ENCODE measurements around the gene MAMDC2. TPM values are rescaled to one million over a fixed set of nuclear protein-coding genes. Genes with fewer than 3 reads are reported as not detected.

The MAMDC2 gene, protein sequence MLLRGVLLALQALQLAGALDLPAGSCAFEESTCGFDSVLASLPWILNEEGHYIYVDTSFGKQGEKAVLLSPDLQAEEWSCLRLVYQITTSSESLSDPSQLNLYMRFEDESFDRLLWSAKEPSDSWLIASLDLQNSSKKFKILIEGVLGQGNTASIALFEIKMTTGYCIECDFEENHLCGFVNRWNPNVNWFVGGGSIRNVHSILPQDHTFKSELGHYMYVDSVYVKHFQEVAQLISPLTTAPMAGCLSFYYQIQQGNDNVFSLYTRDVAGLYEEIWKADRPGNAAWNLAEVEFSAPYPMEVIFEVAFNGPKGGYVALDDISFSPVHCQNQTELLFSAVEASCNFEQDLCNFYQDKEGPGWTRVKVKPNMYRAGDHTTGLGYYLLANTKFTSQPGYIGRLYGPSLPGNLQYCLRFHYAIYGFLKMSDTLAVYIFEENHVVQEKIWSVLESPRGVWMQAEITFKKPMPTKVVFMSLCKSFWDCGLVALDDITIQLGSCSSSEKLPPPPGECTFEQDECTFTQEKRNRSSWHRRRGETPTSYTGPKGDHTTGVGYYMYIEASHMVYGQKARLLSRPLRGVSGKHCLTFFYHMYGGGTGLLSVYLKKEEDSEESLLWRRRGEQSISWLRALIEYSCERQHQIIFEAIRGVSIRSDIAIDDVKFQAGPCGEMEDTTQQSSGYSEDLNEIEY
- 7.2 and 9.0 TPM in 2 replicates for total RNA-seq (2014; rRNA removed; shearing (Covaris generic))

DNA sequence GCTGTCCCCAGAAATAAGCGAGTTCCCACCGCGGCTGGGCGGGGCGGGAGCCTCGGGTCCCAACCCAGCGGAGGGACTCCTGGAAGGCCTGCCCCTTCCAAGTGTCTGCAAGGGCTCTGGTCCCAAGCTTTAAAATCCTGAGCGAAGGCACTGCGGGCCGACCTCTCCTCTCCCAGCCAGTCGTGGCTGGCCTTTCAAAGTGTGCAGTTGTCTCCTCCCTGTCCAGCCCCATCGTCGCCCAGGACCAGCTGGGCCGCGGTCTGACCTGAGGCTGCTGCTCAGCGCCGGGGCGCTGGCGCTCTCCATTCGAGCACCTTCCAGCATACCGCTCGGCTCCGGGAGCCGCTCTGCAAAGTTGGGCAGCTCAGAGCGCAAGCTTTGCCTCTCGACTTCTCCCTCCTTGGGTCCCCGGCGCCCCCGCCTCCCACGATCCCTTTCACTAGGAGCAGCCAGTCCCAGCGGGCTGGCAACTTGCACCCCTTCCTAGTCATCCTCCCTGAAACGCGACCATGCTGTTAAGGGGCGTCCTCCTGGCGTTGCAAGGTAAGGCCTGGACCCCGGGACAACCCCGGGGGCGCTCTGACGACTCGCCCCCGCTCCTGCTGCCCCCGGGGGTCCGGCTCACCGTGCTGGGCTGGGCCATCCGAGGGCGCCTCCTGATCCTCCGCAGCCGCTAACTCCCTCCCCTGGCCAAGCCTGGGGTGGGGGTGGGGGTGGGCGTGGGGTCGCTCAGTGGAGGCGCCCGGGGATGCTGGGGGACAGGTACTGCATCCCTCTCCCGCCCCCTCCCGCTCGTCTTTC, at the start of gene MAMDC2:
MAMDC2 (plus strand) TSS at position 160 of the 801 bp plus-strand sequence; CDS start at position 510, 350 bp downstream.
- peak within 1 kb of the TSS; percentile 58 for H3K27ac ChIP-seq

DNA sequence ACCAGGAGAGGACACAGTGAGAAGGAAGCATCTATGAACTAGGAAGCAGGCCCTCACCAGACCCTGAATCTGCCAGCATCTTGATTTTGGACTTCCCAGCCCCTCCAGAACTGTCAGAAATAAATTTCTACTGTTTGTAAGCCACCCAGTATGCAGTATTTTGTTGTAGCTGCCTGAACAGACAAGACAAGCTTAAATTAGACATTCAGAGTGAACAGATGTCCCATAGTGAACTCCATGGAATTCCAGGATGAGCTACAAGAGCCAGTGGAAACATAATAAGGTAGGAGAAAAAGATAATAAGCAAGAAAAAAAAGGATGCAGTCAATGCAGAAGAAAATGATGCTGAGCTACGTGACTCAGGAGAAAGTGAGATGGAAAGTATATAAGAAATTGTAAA, 47.8 kb upstream of the MAMDC2 start:
- H3K27me3 ChIP-seq, result no peaks in the 10 kb centered on the region
- no peaks in the 10 kb centered on the region for H3K4me1 ChIP-seq
- H3K9me3 ChIP-seq (replicated peaks), result no peaks in the 10 kb centered on the region
- no peaks in the 10 kb centered on the region for H3K36me3 ChIP-seq
- DNase-seq, result no peak
- H3K27ac ChIP-seq, result no peak overlapping the region
- H3K4me3 ChIP-seq, result no peak overlapping the region

More for the DNA sequence above, at the start of gene MAMDC2:
- Histone ChIP-seq H3K4me3 (peak within 1 kb of the TSS; percentile 60), H3K36me3 (no peaks in the 10 kb centered on the region), H3K27me3 (no peaks in the 10 kb centered on the region), H3K4me1 (peaks cover 10% of the 10 kb centered on the region), H3K9me3 (replicated peaks) (no peaks in the 10 kb centered on the region)
- DNase-seq, result peak; percentile 57 to 64

- H3K27ac ChIP-seq, result no peak overlapping the region
- no peaks in the 10 kb centered on the region for H3K36me3 ChIP-seq
- H3K9me3 ChIP-seq (replicated peaks), result no peaks in the 10 kb centered on the region
- DNase-seq, result no peak
- H3K27me3 ChIP-seq, result no peaks in the 10 kb centered on the region
- H3K4me1 ChIP-seq, result no peaks in the 10 kb centered on the region
- no peak overlapping the region for H3K4me3 ChIP-seq
Observed at GRCh38 chr9:69996967-69997366, 46.7 kb upstream of the MAMDC2 start.

DNA sequence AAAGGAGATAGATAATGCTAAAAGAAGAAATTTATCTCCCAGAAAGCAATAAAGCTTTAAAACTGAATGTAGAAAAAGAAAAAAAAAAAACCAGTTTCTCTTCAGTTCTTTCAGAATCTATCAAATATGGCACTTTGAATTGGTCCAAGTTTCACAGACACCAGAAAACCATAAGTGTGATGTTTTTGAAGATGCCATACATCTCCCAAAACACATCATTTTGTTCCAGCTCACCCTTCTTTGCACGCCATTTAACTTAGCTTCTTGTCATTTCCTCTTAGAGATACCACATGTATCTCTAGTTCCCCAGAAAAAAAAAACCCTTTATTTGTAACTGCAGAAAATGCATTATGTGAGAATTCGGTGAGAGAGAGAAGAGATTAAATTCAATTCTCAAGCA, 46.1 kb upstream of the MAMDC2 start:
- no peaks in the 10 kb centered on the region for H3K27me3 ChIP-seq
- no peaks in the 10 kb centered on the region for H3K9me3 ChIP-seq (replicated peaks)
- no peaks in the 10 kb centered on the region for H3K36me3 ChIP-seq
- no peak overlapping the region for H3K4me3 ChIP-seq
- no peak for DNase-seq
- H3K4me1 ChIP-seq, result no peaks in the 10 kb centered on the region
- no peak overlapping the region for H3K27ac ChIP-seq

- H3K9me3 ChIP-seq (replicated peaks), result no peaks in the 10 kb centered on the region
- no peak overlapping the region for H3K4me3 ChIP-seq
- no peaks in the 10 kb centered on the region for H3K36me3 ChIP-seq
- DNase-seq, result no peak
- no peak overlapping the region for H3K27ac ChIP-seq
- H3K27me3 ChIP-seq, result no peaks in the 10 kb centered on the region
- H3K4me1 ChIP-seq, result no peaks in the 10 kb centered on the region
Observed at GRCh38 chr9:69999315-69999714, 44.3 kb upstream of the MAMDC2 start.

DNA sequence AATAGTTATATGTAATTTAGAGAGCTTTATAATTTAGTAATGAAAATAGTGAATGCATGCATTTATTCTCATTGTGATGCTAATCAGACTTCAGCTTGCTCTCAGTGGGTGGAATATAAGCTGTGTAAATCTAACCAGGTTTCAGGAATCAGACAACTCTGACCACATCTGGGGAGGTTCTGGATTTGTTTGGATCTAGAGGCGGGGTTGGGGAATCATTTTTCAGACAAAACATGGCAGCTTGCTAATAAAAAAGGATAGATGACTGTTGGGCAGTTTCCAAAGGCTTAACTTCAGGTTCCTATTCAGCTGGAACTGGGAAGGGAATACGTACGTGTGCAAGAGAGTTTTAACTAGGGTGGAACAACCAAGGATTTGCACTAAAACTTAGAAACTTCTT, 43.2 kb upstream of the MAMDC2 start:
- no peaks in the 10 kb centered on the region for H3K9me3 ChIP-seq (replicated peaks)
- H3K4me1 ChIP-seq, result no peaks in the 10 kb centered on the region
- no peak for DNase-seq
- H3K27ac ChIP-seq, result no peak overlapping the region
- no peaks in the 10 kb centered on the region for H3K36me3 ChIP-seq
- no peak overlapping the region for H3K4me3 ChIP-seq
- H3K27me3 ChIP-seq, result no peaks in the 10 kb centered on the region

- Histone ChIP-seq H3K27me3 (no peaks in the 10 kb centered on the region), H3K36me3 (no peaks in the 10 kb centered on the region), H3K9me3 (replicated peaks) (0 out of 2 replicates have a peak, but pooled peaks cover 3% of the 10 kb centered on the region), H3K27ac (no peak overlapping the region), H3K4me1 (no peaks in the 10 kb centered on the region), H3K4me3 (no peak overlapping the region)
- DNase-seq, result no peak
Observed at GRCh38 chr9:70003901-70004714, 39.5 kb upstream of the MAMDC2 start.

DNA sequence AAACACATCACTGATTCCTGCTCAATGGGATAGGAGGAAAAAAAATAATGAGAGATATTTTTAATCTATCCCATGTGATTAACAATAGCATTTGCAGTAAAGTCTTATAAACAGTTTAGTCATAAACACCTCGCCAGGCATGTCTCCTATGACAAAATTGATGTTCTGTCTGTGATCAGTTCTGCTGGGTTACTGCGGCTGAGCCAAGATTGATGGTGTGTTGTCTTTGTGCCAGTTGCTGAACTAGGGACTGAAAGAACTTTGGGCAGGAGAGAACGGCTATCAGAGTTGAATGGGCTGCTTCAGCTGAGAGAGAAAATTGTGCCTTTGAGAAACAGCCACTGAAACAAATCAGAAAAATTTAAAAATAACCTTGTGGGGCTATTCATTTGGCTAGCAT, 37.3 kb upstream of the MAMDC2 start:
- 0 out of 2 replicates have a peak, but pooled peaks cover 3% of the 10 kb centered on the region for H3K9me3 ChIP-seq (replicated peaks)

GRCh38 chr9:70007831-70008230, 35.8 kb upstream of the MAMDC2 start:
- no peak overlapping the region for H3K4me3 ChIP-seq
- H3K9me3 ChIP-seq (replicated peaks), result 0 out of 2 replicates have a peak, but pooled peaks cover 3% of the 10 kb centered on the region
- H3K36me3 ChIP-seq, result no peaks in the 10 kb centered on the region
- H3K27ac ChIP-seq, result no peak overlapping the region
- H3K27me3 ChIP-seq, result no peaks in the 10 kb centered on the region
- DNase-seq, result no peak
- H3K4me1 ChIP-seq, result peaks cover 3% of the 10 kb centered on the region; the same call in 1 of the 2 replicates

More for the DNA sequence above, 37.3 kb upstream of the MAMDC2 start:
- no peak overlapping the region for H3K4me3 ChIP-seq
- no peaks in the 10 kb centered on the region for H3K36me3 ChIP-seq
- DNase-seq, result no peak
- no peak overlapping the region for H3K27ac ChIP-seq
- no peaks in the 10 kb centered on the region for H3K4me1 ChIP-seq
- no peaks in the 10 kb centered on the region for H3K27me3 ChIP-seq

- Histone ChIP-seq H3K27me3 (no peaks in the 10 kb centered on the region), H3K36me3 (no peaks in the 10 kb centered on the region), H3K9me3 (replicated peaks) (0 out of 2 replicates have a peak, but pooled peaks cover 3% of the 10 kb centered on the region), H3K4me3 (no peak overlapping the region), H3K27ac (no peak overlapping the region), H3K4me1 (peaks cover 3% of the 10 kb centered on the region; the same call in 1 of the 2 replicates)
- no peak for DNase-seq
Observed at GRCh38 chr9:70010015-70010414, 33.6 kb upstream of the MAMDC2 start.

DNA sequence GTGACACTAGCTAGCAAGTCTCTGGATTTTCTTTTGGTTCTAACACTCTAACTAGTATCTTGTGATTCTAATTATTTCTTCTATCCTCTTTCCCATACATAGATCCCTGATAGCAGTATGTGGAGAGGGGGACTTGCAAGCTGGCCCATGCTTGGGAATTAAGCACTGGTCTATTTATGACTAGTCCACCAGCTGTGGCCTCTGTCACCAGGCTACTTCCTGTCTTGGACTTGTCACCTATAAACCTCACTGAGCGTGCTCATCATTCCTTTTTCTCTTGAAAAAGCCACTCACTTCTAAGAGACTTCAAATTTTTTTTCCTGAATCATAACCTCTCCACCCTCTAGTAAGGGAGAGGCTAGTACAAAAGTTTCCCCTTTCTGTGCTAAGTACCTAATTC, 32.3 kb upstream of the MAMDC2 start:
- no peaks in the 10 kb centered on the region for H3K36me3 ChIP-seq
- no peaks in the 10 kb centered on the region for H3K27me3 ChIP-seq
- DNase-seq, result peak in 1 of 2 experiments; percentile 32
- H3K4me3 ChIP-seq, result no peak overlapping the region
- H3K9me3 ChIP-seq (replicated peaks), result 0 out of 2 replicates have a peak, but pooled peaks cover 3% of the 10 kb centered on the region
- H3K27ac ChIP-seq, result no peak overlapping the region
- peaks cover 3% of the 10 kb centered on the region; the same call in 1 of the 2 replicates for H3K4me1 ChIP-seq

DNA sequence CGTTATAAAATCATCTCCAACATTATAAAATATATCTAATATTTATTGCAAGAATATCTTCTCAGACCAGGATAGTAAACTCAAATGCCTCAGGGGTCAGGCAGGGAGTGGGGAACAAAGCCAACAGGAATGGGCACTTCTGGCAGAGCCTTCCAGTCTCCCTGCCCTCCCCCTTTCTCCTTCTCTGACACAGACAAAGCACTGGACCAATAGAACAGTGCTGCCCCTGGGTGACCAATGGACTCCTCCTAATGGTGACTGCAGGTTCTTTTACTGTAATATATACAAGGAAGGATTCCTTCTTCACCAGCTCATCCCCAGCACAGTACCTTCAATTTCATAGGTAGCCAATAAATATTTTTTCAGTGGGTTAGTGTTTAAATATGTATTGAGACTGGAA, 31.1 kb upstream of the MAMDC2 start:
- Histone ChIP-seq H3K4me3 (no peak overlapping the region), H3K9me3 (replicated peaks) (0 out of 2 replicates have a peak, but pooled peaks cover 1% of the 10 kb centered on the region), H3K27ac (no peak overlapping the region), H3K36me3 (no peaks in the 10 kb centered on the region), H3K4me1 (peaks cover 3% of the 10 kb centered on the region; the same call in 1 of the 2 replicates), H3K27me3 (no peaks in the 10 kb centered on the region)
- peak in 1 of 2 experiments; percentile 16 for DNase-seq

- peaks cover 3% of the 10 kb centered on the region; the same call in 1 of the 2 replicates for H3K4me1 ChIP-seq
- no peak overlapping the region for H3K27ac ChIP-seq
- no peaks in the 10 kb centered on the region for H3K27me3 ChIP-seq
- H3K4me3 ChIP-seq, result no peak overlapping the region
- H3K9me3 ChIP-seq (replicated peaks), result no peaks in the 10 kb centered on the region
- no peaks in the 10 kb centered on the region for H3K36me3 ChIP-seq
- DNase-seq, result peak in 1 of 2 experiments; percentile 29
Observed at GRCh38 chr9:70013598-70014196, 30.0 kb upstream of the MAMDC2 start.

All from SJCRH30 (cell line).